ENCODE measurements around the gene CCDC116. TPM values are rescaled to one million over a fixed set of nuclear protein-coding genes. Genes with fewer than 3 reads are reported as not detected.
"Not testable (repeated sequence)": the region's sequence is repeated elsewhere in the genome, so short reads cannot be mapped to it uniquely, and the experiment has no call there.

Gene CCDC116
- total RNA-seq, 2 donors from 2014 or later: 0.27 to 3.1 TPM

DNA sequence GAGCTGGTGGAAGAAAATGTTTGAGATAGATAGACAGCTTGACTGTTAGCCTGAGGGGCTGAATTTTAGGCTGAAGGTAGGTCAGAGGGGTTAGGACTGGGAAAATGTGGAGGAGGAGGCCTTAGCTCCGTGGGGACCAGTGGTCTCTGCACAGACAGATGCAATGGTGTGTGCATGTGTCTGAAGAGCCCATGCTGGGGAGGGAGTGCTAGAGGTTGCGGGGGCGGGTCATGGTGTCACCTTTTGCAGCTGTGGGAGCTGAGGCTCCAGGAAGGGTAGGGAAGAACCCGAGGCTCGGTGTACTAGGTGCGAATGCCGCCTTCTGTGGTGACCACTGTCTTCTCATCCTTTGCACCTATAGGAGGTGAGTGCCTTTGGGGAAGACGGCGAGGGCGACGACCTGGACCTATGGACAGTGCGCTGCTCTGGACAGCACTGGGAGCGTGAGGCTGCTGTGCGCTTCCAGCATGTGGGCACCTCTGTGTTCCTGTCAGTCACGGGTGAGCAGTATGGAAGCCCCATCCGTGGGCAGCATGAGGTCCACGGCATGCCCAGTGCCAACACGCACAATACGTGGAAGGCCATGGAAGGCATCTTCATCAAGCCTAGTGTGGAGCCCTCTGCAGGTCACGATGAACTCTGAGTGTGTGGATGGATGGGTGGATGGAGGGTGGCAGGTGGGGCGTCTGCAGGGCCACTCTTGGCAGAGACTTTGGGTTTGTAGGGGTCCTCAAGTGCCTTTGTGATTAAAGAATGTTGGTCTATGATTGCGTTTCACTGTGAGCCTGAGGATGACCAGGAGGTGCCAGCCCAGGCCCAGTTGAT, 11.2 kb downstream of the CCDC116 start:
- H3K27me3 ChIP-seq (replicated peaks; ENCODE audit: insufficient read depth): no peaks in the 10 kb centered on the region
- no peaks in the 10 kb centered on the region for H3K4me1 ChIP-seq (replicated peaks)
- no peaks in the 10 kb centered on the region for H3K9me3 ChIP-seq
- intact Hi-C loops (cut with DNase I): no loop called here
- no peak for TF ChIP-seq POLR2AphosphoS5 (IDR thresholded peaks at IDR 0.05)
- TF ChIP-seq POLR2A (IDR thresholded peaks at IDR 0.05): no peak
- TF ChIP-seq, protein P1, sequence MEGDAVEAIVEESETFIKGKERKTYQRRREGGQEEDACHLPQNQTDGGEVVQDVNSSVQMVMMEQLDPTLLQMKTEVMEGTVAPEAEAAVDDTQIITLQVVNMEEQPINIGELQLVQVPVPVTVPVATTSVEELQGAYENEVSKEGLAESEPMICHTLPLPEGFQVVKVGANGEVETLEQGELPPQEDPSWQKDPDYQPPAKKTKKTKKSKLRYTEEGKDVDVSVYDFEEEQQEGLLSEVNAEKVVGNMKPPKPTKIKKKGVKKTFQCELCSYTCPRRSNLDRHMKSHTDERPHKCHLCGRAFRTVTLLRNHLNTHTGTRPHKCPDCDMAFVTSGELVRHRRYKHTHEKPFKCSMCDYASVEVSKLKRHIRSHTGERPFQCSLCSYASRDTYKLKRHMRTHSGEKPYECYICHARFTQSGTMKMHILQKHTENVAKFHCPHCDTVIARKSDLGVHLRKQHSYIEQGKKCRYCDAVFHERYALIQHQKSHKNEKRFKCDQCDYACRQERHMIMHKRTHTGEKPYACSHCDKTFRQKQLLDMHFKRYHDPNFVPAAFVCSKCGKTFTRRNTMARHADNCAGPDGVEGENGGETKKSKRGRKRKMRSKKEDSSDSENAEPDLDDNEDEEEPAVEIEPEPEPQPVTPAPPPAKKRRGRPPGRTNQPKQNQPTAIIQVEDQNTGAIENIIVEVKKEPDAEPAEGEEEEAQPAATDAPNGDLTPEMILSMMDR (IDR thresholded peaks at IDR 0.05): no peak
- H3K4me3 ChIP-seq: no peak overlapping the region
- no peaks in the 10 kb centered on the region for H3K36me3 ChIP-seq
- H3K27ac ChIP-seq: no peak overlapping the region
- 87% methylated on average over 22 of the region's 22 CpGs for WGBS
- DNase-seq (ENCODE audit: low spot score): no peak

DNA sequence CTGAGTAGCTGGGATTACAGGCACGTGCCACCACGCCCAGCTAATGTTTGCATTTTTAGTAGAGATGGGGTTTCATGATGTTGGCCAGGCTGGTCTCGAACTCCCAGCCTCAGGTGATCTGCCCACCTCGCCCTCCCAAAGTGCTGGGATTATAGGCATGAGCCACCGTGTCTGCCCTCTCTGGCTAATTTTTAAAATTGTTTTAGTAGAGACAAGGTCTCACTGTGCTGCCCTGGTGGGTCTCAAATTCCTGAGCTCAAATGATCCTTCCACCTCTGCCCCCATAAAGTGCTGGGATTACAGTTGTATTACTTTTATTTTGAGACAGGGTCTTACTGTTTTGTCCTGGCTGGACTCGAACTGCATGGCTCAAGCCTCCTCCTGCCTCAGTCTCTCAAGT, 13.0 kb downstream of the CCDC116 start:
- DNase-seq (ENCODE audit: low spot score); intact Hi-C loops (cut with DNase I); H3K9me3 ChIP-seq; H3K36me3 ChIP-seq; H3K4me3 ChIP-seq; H3K4me1 ChIP-seq (replicated peaks); H3K27ac ChIP-seq; H3K27me3 ChIP-seq (replicated peaks; ENCODE audit: insufficient read depth): not testable (repeated sequence)
- WGBS: 85% methylated on average over 6 of the region's 6 CpGs

DNA sequence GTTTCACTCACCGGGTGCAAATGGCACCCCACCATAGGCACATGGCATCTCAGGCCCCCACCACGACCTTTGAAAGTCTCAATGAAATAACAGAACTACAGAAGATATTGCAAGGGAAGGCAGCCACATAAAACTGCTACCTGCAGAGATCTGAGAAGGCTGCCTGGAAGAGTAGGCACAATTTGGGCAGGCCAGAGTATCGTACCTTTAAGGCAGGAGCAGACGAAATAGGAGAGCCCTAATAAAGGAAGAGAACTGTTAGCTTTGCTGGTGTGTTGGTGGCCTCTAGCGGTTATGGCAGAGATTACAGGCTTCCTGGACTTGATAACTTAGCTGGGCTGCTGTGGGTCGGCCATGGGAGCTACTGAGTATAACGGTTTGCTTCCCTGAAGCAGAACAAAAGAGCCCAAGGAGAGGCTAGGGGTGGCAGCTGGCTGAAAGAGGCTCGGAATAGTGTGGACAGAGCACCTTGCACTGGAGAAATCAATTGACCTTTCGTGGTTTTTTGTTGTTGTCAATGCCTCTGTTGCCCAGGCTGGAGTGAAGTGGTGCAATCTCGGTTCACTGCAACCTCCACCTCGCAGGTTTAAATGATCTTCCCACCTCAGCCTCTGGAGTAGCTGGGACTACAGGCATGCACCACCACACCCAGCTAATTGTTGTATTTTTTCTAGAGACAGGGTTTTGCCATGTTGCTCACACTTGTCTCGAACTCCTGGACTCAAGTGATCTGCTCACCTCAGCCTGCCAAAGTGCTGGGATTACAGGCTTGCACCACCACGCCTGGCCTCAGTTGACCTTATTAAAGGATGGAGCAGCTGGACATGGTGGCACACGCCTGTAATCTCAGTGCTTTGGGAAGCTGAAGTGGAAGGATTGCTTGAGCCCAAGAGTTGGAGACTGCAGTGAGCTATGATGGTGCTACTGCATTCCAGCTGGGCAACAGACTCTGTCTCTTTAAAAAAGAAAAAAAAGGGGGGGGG, 14.3 kb downstream of the CCDC116 start:
- Histone ChIP-seq H3K9me3 (no peaks in the 10 kb centered on the region), H3K27me3 (replicated peaks; ENCODE audit: insufficient read depth) (no peaks in the 10 kb centered on the region), H3K4me1 (replicated peaks) (peaks cover 3% of the 10 kb centered on the region), H3K36me3 (no peaks in the 10 kb centered on the region), H3K4me3 (no peak overlapping the region), H3K27ac (no peak overlapping the region)
- DNase-seq (ENCODE audit: low spot score): peak; percentile 74
- 45% methylated on average over 14 of the region's 14 CpGs for WGBS
- intact Hi-C loops (cut with DNase I): no loop called here
- no peak for TF ChIP-seq POLR2AphosphoS5 (IDR thresholded peaks at IDR 0.05)
- TF ChIP-seq, protein P1 (IDR thresholded peaks at IDR 0.05): peak; percentile 51 to 84 (median 66)

DNA sequence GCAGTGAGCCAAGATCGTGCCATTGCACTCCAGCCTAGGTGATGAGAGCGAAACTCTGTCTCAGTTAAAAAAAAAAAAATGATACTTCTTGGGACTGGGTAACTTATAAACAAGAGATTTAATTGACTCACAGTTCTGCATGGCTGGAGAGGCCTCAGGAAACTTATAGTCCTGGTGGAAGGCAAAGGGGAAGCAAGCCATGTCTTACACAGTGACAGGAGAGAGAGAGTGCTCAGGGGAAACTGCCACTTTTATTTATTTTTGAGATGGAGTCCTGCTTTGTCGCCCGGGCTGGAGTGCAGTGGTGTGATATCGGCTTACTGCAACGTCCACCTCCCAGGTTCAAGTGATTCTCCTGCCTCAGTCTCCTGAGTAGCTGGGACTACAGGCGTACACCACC, 17.7 kb downstream of the CCDC116 start:
- Histone ChIP-seq H3K27me3 (replicated peaks; ENCODE audit: insufficient read depth) (no peaks in the 10 kb centered on the region), H3K9me3 (no peaks in the 10 kb centered on the region), H3K27ac (no peak overlapping the region), H3K4me3 (no peak overlapping the region), H3K4me1 (replicated peaks) (peaks cover 3% of the 10 kb centered on the region), H3K36me3 (no peaks in the 10 kb centered on the region)
- intact Hi-C loops (cut with DNase I): no loop called here
- no peak for TF ChIP-seq POLR2A (IDR thresholded peaks at IDR 0.05)
- WGBS: 93% methylated on average over 7 of the region's 7 CpGs
- no peak for DNase-seq (ENCODE audit: low spot score)

DNA sequence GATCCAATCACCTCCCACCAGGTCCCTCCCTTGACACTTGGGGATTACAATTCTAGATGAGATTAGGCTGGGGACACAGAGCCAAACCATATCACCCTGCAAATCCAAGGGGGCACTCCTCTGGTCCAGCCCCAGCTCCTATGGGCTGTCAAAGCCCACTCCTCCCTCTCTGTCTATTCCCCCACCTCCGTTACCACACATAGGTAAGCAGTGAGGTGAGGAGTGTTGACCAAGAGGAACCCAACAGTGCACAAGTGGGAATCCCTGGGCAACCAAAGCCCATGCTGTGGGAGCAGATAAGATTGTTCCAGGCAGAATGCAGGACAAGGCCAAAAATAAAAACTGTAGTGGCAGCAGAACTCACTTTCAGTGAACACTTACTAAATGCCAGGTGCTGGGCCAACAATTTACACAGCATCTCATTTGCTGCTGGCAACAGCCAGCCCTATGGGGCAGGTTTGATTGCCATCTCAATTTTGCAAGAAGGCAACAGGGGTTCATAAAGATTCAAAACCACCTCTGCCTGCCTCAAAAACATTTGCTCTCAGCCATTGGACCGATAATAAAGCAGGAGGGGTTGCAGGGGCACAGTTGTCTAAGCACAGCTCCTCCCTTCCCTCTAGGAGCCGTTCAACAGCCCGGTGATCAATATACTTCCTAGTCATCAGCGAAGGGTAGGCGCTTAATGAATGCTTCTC, 18.4 kb downstream of the CCDC116 start:
- intact Hi-C loops (cut with DNase I): no loop called here
- Histone ChIP-seq H3K36me3 (no peaks in the 10 kb centered on the region), H3K27ac (no peak overlapping the region), H3K4me1 (replicated peaks) (peaks cover 3% of the 10 kb centered on the region), H3K27me3 (replicated peaks; ENCODE audit: insufficient read depth) (no peaks in the 10 kb centered on the region), H3K4me3 (peak overlapping the region in 1 of 2 donors; percentile 31), H3K9me3 (no peaks in the 10 kb centered on the region)
- 21% methylated on average over 6 of the region's 6 CpGs for WGBS
- TF ChIP-seq POLR2A (IDR thresholded peaks at IDR 0.05): no peak
- no peak for TF ChIP-seq POLR2AphosphoS5 (IDR thresholded peaks at IDR 0.05)
- TF ChIP-seq, protein P1 (IDR thresholded peaks at IDR 0.05): no peak
- DNase-seq (ENCODE audit: low spot score): no peak

Data from prostate gland (tissue), 2 donors.